HL-60 (cell line): ENCODE measurements around the gene LRBA.

Source experiments
- GABPA ChIP-seq: IDR thresholded peaks from 2 replicates; pipeline ENCODE4 v1.6.1; 2012; ENCODE audit warnings: low read depth
- POLR2AphosphoS5 ChIP-seq: IDR thresholded peaks from 2 replicates; pipeline ENCODE4 v1.6.1; 2012; ENCODE audit warnings: low read depth
- TF ChIP-seq, protein P1 (sequence below): IDR thresholded peaks from one replicate; pipeline ENCODE4 v1.5.1; 2011; ENCODE audit warnings: low read length, control low read depth, inconsistent platforms; ENCODE audit not compliant: insufficient read depth
- TF ChIP-seq, protein P2 (sequence below): IDR thresholded peaks from 2 replicates; pipeline ENCODE4 v1.6.1; 2012; ENCODE audit warnings: low read depth; ENCODE audit not compliant: insufficient replicate concordance

DNA sequence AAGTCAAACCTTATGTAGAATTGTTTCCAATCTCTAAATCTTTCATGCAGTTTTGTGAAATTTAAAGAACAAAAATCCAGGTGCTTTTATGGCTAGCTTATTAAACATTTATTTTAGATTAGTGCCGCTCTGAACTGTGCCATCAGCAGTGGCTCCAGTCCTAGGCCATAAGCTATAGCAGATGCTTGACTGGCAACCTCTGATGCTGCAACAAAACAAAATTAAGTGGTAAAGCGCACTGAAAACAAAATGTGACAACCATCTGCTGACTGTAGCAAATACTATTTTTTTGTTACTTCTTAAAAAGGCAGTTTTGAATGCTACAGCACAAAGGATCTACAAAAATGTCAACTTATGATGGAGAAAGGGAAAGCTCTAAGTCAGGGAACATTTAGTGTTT, 699.4 kb downstream of the LRBA start:
- TF ChIP-seq POLR2AphosphoS5 (no peak), GABPA (no peak)
- TF ChIP-seq, protein P1, sequence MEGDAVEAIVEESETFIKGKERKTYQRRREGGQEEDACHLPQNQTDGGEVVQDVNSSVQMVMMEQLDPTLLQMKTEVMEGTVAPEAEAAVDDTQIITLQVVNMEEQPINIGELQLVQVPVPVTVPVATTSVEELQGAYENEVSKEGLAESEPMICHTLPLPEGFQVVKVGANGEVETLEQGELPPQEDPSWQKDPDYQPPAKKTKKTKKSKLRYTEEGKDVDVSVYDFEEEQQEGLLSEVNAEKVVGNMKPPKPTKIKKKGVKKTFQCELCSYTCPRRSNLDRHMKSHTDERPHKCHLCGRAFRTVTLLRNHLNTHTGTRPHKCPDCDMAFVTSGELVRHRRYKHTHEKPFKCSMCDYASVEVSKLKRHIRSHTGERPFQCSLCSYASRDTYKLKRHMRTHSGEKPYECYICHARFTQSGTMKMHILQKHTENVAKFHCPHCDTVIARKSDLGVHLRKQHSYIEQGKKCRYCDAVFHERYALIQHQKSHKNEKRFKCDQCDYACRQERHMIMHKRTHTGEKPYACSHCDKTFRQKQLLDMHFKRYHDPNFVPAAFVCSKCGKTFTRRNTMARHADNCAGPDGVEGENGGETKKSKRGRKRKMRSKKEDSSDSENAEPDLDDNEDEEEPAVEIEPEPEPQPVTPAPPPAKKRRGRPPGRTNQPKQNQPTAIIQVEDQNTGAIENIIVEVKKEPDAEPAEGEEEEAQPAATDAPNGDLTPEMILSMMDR = no peak
- TF ChIP-seq, protein P2, sequence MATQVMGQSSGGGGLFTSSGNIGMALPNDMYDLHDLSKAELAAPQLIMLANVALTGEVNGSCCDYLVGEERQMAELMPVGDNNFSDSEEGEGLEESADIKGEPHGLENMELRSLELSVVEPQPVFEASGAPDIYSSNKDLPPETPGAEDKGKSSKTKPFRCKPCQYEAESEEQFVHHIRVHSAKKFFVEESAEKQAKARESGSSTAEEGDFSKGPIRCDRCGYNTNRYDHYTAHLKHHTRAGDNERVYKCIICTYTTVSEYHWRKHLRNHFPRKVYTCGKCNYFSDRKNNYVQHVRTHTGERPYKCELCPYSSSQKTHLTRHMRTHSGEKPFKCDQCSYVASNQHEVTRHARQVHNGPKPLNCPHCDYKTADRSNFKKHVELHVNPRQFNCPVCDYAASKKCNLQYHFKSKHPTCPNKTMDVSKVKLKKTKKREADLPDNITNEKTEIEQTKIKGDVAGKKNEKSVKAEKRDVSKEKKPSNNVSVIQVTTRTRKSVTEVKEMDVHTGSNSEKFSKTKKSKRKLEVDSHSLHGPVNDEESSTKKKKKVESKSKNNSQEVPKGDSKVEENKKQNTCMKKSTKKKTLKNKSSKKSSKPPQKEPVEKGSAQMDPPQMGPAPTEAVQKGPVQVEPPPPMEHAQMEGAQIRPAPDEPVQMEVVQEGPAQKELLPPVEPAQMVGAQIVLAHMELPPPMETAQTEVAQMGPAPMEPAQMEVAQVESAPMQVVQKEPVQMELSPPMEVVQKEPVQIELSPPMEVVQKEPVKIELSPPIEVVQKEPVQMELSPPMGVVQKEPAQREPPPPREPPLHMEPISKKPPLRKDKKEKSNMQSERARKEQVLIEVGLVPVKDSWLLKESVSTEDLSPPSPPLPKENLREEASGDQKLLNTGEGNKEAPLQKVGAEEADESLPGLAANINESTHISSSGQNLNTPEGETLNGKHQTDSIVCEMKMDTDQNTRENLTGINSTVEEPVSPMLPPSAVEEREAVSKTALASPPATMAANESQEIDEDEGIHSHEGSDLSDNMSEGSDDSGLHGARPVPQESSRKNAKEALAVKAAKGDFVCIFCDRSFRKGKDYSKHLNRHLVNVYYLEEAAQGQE = no peak
